HG03159 (cell line): ENCODE data around the gene GPR151.

Experiments used
- ATAC-seq: cut with Tn5 transposase; IDR thresholded peaks from one replicate; pipeline ENCODE4 v1.9.1; 2021; ENCODE audit warnings: mild to moderate bottlenecking, moderate library complexity; ENCODE audit not compliant: unreplicated experiment

The GPR151 gene

DNA sequence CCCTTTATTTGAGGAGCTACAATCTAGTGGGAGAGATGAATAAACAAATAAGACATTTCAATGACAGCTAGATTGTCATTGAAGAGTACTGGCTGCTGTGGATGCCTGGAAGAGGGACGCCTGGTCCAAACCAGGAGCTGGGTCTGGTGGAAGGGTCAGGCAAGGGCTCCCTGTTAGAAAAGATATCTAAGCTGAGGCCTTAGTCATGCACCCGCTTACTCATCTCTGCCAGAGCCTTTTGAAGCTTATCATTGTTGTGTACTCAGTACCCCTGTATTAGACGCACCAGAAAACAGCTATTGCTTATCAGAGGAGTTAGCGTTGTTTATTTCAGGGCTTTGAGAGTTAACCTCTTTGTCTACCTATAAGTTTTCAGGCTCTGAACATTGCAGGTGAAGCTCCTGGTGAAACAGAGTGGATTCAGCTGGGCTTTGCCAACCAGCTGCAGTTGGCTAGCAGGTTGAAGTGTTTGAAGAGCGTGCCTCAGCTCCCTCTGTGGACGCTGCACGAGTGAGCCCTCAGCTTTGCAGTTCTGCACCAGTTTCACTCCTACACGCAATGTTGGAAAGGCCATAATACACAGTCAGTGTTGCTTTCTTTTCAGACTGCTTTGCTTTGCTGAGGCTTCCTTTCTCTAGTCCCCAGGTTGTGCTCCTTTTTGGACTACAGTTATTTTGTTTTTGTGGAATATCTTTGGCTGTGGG is 5.6 kb upstream of the GPR151 start:
- no peak for ATAC-seq

DNA sequence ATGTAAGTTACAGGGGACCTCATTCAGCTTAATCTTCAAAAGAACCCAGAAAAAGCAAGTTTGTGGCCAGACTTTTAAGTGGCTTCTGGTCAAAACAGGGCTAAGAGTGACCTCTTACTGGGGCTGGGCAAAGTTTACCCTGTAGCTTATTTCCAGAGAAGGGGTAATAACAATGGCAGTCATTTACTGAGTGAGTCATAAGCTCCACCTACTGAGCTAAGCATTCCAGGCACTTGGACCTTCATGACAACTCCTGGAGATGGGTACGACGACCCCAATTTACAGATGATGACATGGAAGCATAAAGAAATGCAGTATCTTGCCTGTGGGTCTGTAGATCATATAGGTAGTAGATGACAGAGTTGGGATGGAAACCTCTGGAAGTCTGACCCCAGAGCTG is 4.7 kb upstream of the GPR151 start:
- no peak for ATAC-seq

DNA sequence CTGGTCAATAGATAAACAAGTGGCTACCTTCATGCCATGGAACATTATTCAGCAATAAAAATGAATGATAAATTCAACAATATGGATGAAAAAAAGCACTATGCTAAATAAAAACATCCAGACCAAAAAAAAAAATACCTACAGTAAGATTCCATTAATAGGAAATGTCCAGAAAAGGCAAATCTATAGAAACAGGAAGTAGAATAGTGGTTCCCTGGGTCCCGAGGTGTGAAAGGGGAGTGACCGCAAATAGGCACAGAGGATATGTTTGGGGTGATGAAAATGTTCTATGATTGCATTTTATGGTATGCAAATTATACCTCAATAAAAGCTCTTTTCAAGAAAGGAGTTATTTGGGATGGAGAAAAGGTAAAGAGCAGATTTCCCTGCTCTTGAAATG is 3.6 kb upstream of the GPR151 start:
- no peak for ATAC-seq

DNA sequence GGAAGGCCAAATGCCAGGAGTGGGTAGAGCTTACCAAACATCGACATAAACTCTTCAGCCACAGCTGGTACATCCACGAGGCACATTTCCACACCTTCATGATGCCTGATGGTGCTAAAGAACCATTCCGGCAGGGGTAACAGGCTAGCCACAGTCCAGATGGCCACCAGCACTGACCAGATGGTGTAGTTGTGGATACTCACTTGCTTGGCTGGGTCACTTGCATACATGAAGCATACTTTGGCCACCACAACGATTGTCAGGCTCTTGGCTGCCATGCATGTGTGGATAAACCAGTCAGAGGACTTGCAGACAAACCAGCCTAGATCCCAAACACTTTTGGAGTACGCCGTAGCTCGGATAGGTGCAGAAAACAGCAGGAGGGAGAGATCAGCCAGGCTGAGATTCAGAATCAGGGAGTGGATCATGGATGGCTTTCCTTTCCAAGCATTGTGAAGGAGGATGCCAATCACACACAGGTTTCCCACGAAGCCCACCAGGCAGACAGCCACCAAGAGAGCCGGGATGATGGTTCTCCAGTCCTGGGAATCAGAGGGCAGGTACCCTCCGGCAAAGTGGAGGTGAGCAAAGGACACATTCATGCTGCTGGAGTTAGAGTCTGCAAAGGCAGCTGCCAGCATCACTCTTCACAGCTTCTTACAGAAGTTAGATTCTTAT is 378 bp downstream of the GPR151 start:
- no peak for ATAC-seq

DNA sequence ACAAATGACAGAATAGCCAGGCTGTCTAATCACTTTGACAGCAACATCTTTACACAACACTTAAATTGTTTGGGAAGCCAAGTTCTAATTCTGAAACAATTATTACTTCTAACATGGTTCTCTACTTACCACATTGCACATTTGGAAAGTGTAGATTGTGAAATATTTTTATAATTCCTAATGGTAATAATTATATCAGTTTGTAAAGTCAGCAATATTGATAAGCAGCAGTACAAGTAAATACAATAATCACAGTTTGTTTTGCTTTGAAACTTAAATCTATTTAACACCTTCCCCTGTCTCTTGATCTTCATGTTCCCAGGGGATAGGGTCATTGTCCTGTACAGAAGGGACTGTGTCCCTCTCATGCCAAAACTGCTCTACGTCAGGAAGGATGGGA is 1.4 kb downstream of the GPR151 start:
- no peak for ATAC-seq

DNA sequence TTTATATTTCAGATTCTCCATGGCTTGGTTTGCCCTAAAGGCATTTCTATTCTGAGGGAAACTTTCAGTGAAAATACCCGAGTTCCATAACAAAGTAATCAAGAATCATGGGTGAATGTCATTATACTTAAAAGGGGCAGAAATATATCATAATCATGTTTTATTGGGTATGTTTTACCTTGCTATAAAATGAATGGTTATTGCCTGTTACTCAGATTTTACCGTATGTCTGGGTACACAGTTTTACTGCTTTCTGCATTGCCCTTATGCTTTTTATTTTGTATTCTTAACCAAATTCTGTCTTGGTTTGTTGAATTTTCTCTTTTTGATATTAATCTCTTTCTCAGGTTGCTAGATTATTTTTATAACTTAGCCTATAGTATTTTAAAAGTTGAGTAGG is 2.5 kb downstream of the GPR151 start:
- no peak for ATAC-seq

DNA sequence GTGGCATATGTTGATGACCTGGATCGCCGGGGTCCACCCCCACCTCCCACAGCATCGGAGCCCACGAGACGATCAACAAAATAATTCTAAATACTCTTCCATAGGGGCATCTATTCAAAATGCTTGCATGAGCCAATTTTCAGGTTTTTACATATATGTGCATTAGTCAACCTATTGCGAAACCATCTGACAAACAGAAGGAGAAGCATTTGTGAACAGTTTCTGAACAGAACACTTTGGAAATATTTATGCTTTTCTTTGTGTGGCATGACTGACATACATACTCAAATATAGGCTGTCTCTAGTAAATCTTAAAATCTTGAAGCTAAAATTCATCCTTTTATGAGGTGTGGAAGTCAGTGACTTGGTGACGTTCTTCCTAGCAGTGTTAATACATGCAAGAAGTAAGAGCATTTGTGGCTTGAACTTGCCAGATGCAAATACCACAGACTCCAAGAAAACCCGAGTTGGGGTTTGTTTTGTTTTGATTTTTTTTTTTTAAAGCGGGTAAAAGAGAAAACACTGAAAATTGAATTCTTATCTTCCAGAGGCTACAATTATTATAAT is 5.3 kb downstream of the GPR151 start:
- ATAC-seq, result no peak

DNA sequence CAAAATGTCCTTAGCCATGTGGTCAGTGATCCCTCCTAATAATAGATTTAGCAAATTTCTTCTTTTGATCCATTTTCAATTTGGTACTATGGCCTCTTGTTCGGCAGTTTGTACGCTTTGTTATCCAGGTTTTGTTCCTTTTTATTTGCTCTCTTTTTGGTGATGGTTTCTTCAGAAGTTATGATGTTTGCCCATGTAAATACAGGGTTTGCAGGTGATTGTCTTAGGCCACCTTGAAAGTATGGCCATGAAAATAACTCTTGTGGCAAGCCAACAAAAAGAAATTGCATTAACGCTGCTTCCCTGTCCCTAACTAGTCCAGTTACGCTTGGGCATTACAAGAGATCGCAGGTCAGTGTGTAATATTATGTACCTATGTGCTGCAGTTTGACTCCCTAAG is 8.6 kb downstream of the GPR151 start:
- ATAC-seq, result no peak

DNA sequence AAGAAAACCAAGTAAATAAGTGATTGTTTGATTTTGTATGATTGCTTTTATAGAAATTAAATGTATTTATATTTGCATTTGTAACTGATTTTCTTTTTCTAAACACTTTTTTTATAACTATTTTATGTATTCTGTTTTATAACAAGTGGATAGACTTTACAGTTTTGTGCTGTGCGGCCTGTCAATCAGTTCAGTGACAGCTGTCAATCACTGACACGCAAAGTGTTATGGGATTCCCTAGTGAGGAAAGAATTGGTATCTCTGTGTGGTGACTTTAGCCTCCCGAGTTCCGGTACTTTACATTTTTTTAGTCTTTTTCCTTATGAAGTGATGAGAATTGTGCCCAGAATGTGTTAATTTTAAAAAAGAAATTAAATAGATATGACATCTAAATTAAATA is 16.3 kb downstream of the GPR151 start:
- ATAC-seq, result no peak

DNA sequence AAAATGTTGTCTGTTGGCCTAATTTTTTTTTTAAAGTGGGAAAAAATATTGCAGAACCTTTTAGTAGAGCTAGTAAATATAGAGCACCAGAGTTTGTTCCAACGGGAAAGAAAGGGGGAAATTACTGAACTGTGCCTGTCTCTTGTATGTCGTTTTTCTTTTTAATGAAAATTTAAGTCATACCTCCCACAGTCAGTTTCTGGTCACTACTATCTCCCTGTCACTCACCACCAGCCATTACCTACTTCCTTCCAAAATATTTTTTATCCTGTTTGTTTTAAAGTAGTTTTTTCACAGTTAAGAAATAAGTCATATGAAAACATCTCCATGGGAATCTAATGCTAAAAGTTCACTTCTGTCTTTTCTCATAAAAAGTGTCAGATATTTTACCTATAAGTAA is 21.3 kb downstream of the GPR151 start:
- no peak for ATAC-seq

DNA sequence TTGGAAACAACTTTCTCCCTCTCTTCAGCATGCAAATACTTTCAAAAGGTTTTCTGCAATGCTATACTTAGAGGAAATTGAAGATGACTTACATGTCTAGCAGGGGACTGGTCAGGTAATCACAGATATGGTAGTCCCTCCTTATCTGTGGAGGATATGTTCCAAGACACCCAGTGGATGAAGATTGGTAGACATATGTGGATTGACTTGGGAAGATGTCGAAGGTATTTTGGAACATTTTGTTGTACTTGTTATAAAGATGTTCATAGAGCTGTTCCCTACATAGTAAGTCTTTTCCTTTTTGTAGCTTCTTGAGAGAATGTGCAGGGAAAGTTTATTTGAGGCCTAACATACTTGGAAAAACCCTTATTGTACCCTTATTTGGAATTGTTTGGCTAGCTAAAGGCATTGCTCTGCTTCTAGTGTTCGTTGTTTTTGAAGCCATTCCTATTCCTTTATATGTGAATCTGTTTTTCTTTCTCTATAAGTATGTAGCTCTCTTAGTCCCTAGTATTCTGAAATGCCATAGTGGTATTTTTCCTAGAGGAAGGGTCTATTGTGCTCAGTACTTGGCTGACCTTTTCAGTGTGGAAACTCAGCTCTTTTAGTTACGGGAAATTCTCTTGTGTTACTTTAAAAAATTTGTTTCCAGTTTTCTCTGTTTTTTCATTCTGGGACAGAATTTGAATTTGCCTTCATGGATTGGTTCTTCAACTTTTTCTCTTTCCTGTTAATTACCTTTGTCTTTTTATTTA is 25.7 kb downstream of the GPR151 start:
- no peak for ATAC-seq

DNA sequence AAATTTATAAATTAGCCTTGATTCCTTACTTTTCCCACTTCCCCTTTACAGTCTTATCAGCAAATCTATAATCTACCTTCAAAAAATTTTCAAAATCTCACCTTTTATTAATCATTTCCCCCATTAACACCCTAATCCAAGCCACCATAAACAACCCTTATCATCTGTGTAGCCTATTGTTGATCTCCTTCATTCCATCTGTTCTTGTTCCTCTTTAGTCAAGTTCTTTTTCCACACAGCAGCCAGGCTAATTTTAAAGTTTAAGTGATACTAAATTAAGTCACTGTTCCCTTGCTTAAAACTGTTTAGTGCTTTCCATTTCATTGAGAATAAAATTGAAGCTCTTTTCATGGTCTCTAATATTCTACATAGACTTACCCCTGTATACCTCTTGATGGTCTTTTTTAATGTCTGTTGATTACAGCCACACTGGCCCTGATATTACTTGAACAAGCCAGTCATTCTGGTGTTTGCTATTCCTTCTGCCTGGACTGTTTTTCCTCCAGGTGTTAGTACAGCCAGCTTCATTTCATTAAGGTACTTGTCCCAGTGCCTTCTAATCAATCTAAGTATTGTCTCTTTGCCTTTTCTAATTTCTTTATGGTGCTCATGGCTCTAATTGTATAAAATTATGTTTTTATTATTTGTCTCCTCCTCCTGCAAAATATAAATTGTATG is 31.1 kb downstream of the GPR151 start:
- no peak for ATAC-seq

DNA sequence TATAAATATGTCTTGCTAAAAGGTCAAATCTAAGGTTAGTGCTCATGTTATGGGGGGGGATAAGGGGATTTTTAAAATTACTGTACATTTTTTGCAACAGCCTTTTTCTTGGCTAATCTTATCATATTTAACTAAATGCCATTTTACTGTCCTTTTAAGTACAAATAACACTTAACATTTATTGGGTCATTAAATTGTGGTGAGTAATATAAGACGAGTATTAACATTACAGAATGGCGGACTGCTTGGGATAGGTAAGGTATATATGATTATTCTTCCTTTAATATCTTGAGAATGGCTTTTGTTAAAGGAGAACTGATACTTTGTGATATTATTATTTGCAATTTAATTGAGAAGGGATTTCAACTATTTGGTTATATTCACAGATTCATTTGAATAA is 33.2 kb downstream of the GPR151 start:
- ATAC-seq, result no peak

DNA sequence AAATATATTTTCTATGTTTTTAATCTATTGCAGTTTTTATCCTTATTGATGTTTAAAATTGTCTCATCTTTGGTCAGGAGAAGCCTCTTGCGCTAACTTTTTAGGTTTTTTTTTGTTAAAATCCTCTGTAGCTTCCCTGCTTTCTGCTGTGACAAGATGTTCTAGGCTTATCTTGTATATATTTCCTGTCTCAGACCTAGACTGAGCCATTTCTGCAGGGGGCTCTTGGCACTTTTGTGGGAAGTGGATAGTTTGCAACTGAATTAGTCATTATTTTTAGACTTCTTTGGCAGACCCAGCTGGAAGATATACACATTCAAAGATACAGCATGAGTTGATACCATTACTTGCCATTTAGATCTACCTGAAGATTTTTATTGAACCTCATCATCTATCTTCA is 40.1 kb downstream of the GPR151 start:
- no peak for ATAC-seq

DNA sequence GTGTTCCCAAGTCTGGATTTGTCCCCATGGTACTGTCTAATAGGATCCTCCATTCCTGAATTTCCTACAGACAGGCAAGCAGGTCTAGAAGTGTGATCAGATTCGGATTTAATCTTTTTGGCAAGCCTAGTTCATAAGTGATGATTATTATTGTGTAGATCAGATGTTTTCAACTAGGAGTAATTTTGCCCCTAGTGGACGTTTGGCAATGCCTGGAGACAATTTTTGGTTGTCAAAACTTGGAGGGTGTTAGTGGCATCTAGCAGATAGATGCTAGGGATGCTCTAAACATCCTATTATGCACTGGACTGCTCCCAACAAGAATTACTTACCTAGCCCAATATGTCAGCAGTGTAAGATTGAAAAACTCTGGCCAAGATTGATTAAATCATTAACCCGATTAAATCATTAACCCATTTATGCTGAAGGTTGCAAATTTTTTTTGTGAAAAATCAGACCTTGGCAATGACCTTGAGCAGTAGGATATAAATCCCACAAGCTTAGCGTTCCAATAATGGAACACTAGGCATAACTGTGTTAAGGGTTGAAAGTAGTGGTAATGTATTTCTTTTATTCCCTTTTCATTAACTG is 40.7 kb downstream of the GPR151 start:
- ATAC-seq, result no peak

DNA sequence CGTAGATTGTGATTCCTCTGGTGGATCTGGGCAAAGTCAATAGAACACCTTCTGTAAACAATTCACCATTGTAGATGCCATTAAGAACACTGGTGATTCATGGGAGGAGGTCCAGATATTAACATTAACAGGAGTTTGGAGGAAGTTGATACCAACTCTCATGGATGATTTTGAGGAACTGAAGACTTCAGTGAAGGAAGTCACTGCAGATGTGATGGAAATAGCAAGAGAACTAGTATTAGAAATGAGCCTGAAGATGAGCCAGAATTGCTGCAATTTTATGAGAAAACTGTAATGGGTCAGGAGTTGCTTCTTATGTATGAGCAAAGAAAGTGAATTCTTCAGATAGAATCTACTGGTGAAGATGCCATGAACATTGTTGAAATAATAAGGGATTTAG is 41.9 kb downstream of the GPR151 start:
- ATAC-seq, result no peak

DNA sequence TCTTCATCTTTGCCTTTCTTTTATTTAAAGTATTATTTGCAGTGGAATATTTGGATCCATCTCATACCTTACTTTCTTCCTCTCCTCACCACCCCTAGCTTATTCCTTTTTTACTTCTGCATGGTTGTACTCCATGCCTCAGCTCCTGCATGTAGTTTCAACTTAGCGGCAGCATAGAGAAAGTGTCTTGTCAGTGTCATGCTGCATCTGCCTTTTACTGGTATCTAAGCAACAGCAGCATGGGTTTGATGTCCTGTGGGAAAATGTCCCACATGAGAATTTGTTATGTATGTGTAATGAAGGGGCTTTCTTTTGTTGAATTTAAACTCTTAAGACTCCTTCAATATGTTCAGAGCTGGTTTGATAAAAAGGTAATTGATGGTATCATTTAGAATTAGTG is 48.2 kb downstream of the GPR151 start:
- ATAC-seq, result no peak

DNA sequence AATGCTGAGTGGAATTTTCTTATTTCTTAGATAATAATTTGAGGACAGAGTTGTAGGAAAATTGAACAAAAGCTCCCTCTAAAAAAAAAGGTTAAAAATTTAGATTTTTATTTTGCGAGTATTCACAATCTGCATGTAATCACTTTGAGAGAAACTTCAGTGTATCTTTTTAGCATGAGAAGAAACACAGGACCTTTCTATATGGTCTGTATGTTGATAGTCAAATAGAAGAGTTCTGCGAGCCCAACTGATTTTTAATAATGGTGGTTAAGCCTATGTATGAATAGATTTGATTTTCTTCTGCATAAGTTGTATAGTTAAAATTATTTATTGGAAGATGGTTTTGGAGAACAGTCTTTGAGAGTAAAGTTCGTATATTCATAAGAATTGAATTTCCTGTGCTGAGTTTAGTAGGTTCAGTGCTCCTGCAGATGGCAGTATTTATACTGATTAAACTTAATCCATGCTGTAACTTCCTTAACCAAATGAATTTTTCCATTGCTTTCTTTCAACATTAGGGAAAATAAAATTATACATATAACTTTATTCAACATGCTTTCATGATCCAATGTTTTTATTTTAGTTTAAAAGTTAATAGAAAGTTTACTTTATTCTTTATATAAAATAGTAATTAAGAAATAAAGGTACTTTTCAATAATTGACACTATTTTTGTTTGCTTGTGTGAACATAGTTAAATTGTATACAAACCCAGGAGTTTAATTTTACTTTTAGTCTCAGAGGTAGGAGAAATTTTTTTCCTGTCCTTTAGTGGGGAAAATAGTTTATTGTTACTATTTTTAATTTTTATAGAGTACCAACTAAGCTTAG is 49.3 kb downstream of the GPR151 start:
- no peak for ATAC-seq

DNA sequence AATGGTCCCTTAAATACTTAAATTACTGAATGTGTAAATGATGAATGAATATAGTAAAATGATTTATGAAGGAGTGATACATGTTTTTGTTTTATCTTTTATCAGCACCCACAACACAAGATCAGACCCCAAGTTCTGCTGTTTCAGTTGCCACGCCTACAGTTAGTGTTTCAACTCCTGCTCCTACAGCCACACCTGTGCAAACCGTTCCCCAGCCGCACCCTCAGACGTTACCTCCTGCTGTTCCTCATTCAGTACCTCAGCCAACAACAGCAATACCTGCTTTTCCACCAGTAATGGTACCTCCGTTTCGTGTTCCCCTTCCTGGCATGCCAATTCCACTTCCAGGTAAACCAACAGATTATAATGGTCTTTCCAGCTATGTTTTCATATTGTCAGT is 52.5 kb downstream of the GPR151 start:
- no peak for ATAC-seq
